Suprapubic skin (tissue), 3 donors: ENCODE data around the gene TNK2.

ENCODE experiments used
- CTCF ChIP-seq, 2 donors: fragments of 200-600 bp in 1 of 2; fragments of 450-650 bp in 1 of 2; sonication (generic) in 1 of 2; IDR thresholded peaks; one replicate each; pipeline ENCODE4 v1.5.1; 2016 to 2019; ENCODE audit warnings: antibody characterized with exemption in 2 of 2, mild to moderate bottlenecking in 1 of 2, moderate library complexity in 1 of 2
- POLR2A ChIP-seq, 2 donors: fragments of 450-650 bp; IDR thresholded peaks; one replicate each; pipeline ENCODE4 v1.6.1; 2017; ENCODE audit warnings: antibody characterized with exemption in 2 of 2, mild to moderate bottlenecking in 2 of 2, moderate library complexity in 2 of 2

GRCh38 chr3:195870442-195870841, 37.9 kb downstream of the TNK2 start:
- no peak for TF ChIP-seq CTCF (IDR thresholded peaks at IDR 0.05)
- TF ChIP-seq POLR2A (IDR thresholded peaks at IDR 0.05) = no peak
